B cell (primary cell): ENCODE data around the gene ARV1.

Experiments used
- CTCF ChIP-seq: fragments of 200-600 bp; IDR thresholded peaks from one replicate; pipeline ENCODE4 v1.8.0; 2022; ENCODE audit warnings: antibody characterized with exemption, mild to moderate bottlenecking
- EZH2 ChIP-seq: IDR thresholded peaks from 2 replicates; pipeline ENCODE4 v1.6.1; 2012; ENCODE audit warnings: borderline replicate concordance, low read depth, mild to moderate bottlenecking, moderate library complexity, low read length; ENCODE audit not compliant: insufficient read depth, poor library complexity, severe bottlenecking

GRCh38 chr1:230986976-230987375 is 8.1 kb downstream of the ARV1 start:
- TF ChIP-seq CTCF: no peak
- no peak for TF ChIP-seq EZH2
